Coronary artery (tissue), 2 donors: ENCODE data around the gene DENND2D.
A peak's percentile ranks its signal among the peaks of the same experiment; 100 is the strongest.

Experiments used
- DNase-seq: peaks from one replicate; pipeline ENCODE4 v3.0.0-alpha.2; 2017; ENCODE audit warnings: low spot score
- H3K27ac ChIP-seq, 2 donors: fragments of 200-600 bp; sonication (generic); one replicate each; pipeline ENCODE4 v1.5.1; 2016 to 2019
- H3K4me3 ChIP-seq: fragments of 200-600 bp; sonication (generic); 2 replicates; pipeline ENCODE4 v1.5.1; 2016; ENCODE audit warnings: mild to moderate bottlenecking, moderate library complexity
- CTCF ChIP-seq: fragments of 200-600 bp; sonication (generic); IDR thresholded peaks from one replicate; pipeline ENCODE4 v1.5.1; 2019; ENCODE audit warnings: antibody characterized with exemption

Gene DENND2D

GRCh38 chr1:111209622-111210021 lies 9.2 kb upstream of the DENND2D start:
- no peak for TF ChIP-seq CTCF
- no peak overlapping the region for H3K4me3 ChIP-seq
- no peak overlapping the region for H3K27ac ChIP-seq
- DNase-seq = no peak

GRCh38 chr1:111208921-111209320 lies 8.5 kb upstream of the DENND2D start:
- H3K4me3 ChIP-seq = no peak overlapping the region
- no peak for DNase-seq
- TF ChIP-seq CTCF = no peak
- H3K27ac ChIP-seq = no peak overlapping the region

GRCh38 chr1:111205714-111206050 lies 5.2 kb upstream of the DENND2D start:
- H3K27ac ChIP-seq = no peak overlapping the region
- no peak for TF ChIP-seq CTCF
- no peak overlapping the region for H3K4me3 ChIP-seq
- DNase-seq = no peak

- H3K27ac ChIP-seq = peak overlapping the region in 1 of 2 donors; percentile 16
- H3K4me3 ChIP-seq = peak overlapping the region; percentile 94
- DNase-seq = no peak
- TF ChIP-seq CTCF = no peak
Measured at GRCh38 chr1:111204983-111205713, 4.7 kb upstream of the DENND2D start.

- no peak for TF ChIP-seq CTCF
- peak overlapping the region in 1 of 2 donors; percentile 77 for H3K27ac ChIP-seq
- no peak for DNase-seq
- peak overlapping the region; percentile 94 for H3K4me3 ChIP-seq
Measured at GRCh38 chr1:111204201-111204982, 3.9 kb upstream of the DENND2D start.

GRCh38 chr1:111203681-111204200 lies 3.3 kb upstream of the DENND2D start:
- Histone ChIP-seq H3K27ac (peak overlapping the region in 1 of 2 donors; percentile 77), H3K4me3 (peak overlapping the region; percentile 94)
- no peak for TF ChIP-seq CTCF
- DNase-seq = no peak
